H1 (cell line): ENCODE results near the gene PITRM1.

Experiments used
- BRCA1 ChIP-seq: IDR thresholded peaks from 2 replicates; pipeline ENCODE4 v1.6.1; 2012; ENCODE audit warnings: low read depth, low read length, improper control_type of control experiment
- EGR1 ChIP-seq: IDR thresholded peaks from 2 replicates; pipeline ENCODE4 v1.6.1; 2011; ENCODE audit warnings: low read depth, low read length, borderline replicate concordance
- EZH2 ChIP-seq: fragments of 200-600 bp; sonication (generic); IDR thresholded peaks from 2 replicates; pipeline ENCODE4 v1.7.1; 2012; ENCODE audit warnings: low read depth, mild to moderate bottlenecking, moderate library complexity, low read length, inconsistent platforms; ENCODE audit not compliant: severe bottlenecking
- GABPA ChIP-seq: IDR thresholded peaks from 2 replicates; pipeline ENCODE4 v1.6.1; 2011; ENCODE audit warnings: mild to moderate bottlenecking, low read length, moderate library complexity, borderline replicate concordance; ENCODE audit not compliant: insufficient read depth
- POLR2AphosphoS5 ChIP-seq: IDR thresholded peaks from 2 replicates; pipeline ENCODE4 v1.6.1; 2011; ENCODE audit warnings: low read depth, low read length
- RAD21 ChIP-seq, 2 experiments: IDR thresholded peaks in 1 of 2; conservative IDR thresholded peaks in 1 of 2; 2 replicates each; pipeline ENCODE4 v1.6.1; 2011; ENCODE audit warnings: low read depth in 2 of 2, low read length in 2 of 2, improper control_type of control experiment in 1 of 2, inconsistent platforms in 1 of 2, mild to moderate bottlenecking in 1 of 2, moderate library complexity in 1 of 2
- RFX5 ChIP-seq: IDR thresholded peaks from 2 replicates; pipeline ENCODE4 v1.6.1; 2011; ENCODE audit warnings: low read depth, low read length, improper control_type of control experiment, borderline replicate concordance
- RXRA ChIP-seq: IDR thresholded peaks from 2 replicates; pipeline ENCODE4 v1.6.1; 2011; ENCODE audit warnings: low read depth, mild to moderate bottlenecking, low read length, moderate library complexity; ENCODE audit not compliant: insufficient read depth
- TCF12 ChIP-seq: IDR thresholded peaks from 2 replicates; pipeline ENCODE4 v1.6.1; 2011; ENCODE audit warnings: low read depth, mild to moderate bottlenecking, low read length
- TEAD4 ChIP-seq: IDR thresholded peaks from 2 replicates; pipeline ENCODE4 v1.6.1; 2012; ENCODE audit warnings: low read depth, low read length, inconsistent platforms, mixed read lengths
- ZNF274 ChIP-seq: IDR thresholded peaks from 2 replicates; pipeline ENCODE4 v1.7.0; 2012; ENCODE audit warnings: low read length, borderline replicate concordance; ENCODE audit errors: extremely low read depth
- TF ChIP-seq, protein P1 (sequence below), 3 experiments: IDR thresholded peaks; 1 replicate in 2 of 3; 2 replicates in 1 of 3; pipeline versions ENCODE4 v1.5.1 to v1.6.1; 2011; ENCODE audit warnings: low read length in 3 of 3, mild to moderate bottlenecking in 3 of 3, inconsistent platforms in 2 of 3, low read depth in 1 of 3, moderate library complexity in 1 of 3; ENCODE audit not compliant: insufficient read depth in 1 of 3; ENCODE audit errors: control extremely low read depth in 1 of 3

DNA sequence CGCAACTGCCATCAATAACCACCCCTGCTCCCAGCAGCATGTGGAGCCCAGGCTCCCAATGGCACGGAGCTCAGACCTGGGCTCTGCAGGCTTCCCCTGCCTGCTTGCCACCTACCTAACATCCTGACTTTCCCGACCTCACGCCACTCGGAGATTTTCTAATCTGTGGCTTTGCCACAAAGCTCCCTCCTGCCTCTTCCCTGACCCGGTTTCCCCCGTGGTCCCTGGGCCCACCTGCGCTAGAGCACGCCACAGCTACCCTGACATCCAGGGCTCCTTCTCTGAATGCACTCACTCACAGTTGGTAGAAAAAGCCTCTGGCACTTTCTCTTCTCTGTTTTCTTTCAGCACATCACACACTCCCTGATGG, 20.0 kb downstream of the PITRM1 start:
- TF ChIP-seq EGR1 (no peak), BRCA1 (no peak), RFX5 (no peak), ZNF274 (no peak), POLR2AphosphoS5 (no peak), RAD21 (IDR thresholded peaks at IDR 0.05 in 1 of 2, conservative IDR thresholded peaks at IDR 0.05 in 1 of 2; ENCODE audit: low read depth in 2 of 2, low read length in 2 of 2) (no peak), RXRA (no peak), EZH2 (no peak), TCF12 (no peak), TEAD4 (no peak), GABPA (no peak)
- TF ChIP-seq, protein P1, sequence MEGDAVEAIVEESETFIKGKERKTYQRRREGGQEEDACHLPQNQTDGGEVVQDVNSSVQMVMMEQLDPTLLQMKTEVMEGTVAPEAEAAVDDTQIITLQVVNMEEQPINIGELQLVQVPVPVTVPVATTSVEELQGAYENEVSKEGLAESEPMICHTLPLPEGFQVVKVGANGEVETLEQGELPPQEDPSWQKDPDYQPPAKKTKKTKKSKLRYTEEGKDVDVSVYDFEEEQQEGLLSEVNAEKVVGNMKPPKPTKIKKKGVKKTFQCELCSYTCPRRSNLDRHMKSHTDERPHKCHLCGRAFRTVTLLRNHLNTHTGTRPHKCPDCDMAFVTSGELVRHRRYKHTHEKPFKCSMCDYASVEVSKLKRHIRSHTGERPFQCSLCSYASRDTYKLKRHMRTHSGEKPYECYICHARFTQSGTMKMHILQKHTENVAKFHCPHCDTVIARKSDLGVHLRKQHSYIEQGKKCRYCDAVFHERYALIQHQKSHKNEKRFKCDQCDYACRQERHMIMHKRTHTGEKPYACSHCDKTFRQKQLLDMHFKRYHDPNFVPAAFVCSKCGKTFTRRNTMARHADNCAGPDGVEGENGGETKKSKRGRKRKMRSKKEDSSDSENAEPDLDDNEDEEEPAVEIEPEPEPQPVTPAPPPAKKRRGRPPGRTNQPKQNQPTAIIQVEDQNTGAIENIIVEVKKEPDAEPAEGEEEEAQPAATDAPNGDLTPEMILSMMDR (IDR thresholded peaks at IDR 0.05; ENCODE audit: control extremely low read depth in 1 of 3, insufficient read depth in 1 of 3, low read depth in 1 of 3, low read length in 3 of 3) = no peak
